IMR-90 (cell line): ENCODE data around the gene LYRM9. TPM values are rescaled to one million over a fixed set of nuclear protein-coding genes. Genes with fewer than 3 reads are reported as not detected.
"Not testable (repeated sequence)": the region's sequence is repeated elsewhere in the genome, so short reads cannot be mapped to it uniquely, and the experiment has no call there.

Experiments
- ATAC-seq: fragments of 200-7000 bp; cut with Tn5 transposase; 2 replicates; pipeline ENCODE4 v1.9.1; 2020; ENCODE audit warnings: low read depth, mild to moderate bottlenecking, moderate library complexity
- BruUV-seq: library from RNA; stranded (reverse); fragments of 400-500 nt; replicated peaks from 2 replicates; lab custom pipeline; 2021; lab: Mats Ljungman, UMichigan
- CTCF ChIA-PET: fragments of 300-600 bp; formaldehyde crosslinking; extraction: SDS; loops from one replicate; lab custom pipeline; 2021; ENCODE audit warnings: antibody characterized with exemption; lab: Yijun Ruan, JAX
- POLR2A ChIA-PET: fragments of 300-600 bp; sonication (Branson Sonifier 250); formaldehyde crosslinking; loops from one replicate; lab custom pipeline; 2022; ENCODE audit warnings: antibody characterized with exemption; ENCODE audit not compliant: unreplicated experiment; lab: Charles Lee
- DNase-seq: peaks from one replicate; pipeline ENCODE4 v3.0.0; 2013
- H2AFZ ChIP-seq: replicated peaks from 2 replicates; pipeline ENCODE3; 2013; ENCODE audit warnings: low read length, mild to moderate bottlenecking; ENCODE audit not compliant: poor library complexity
- H2AK5ac ChIP-seq: 2 replicates; pipeline ENCODE4 v1.6.1; 2013; ENCODE audit warnings: low read depth, low read length, inconsistent platforms
- H2AK9ac ChIP-seq: replicated peaks from 2 replicates; pipeline ENCODE3; 2013; ENCODE audit warnings: mild to moderate bottlenecking, low read depth, low read length, moderate library complexity; ENCODE audit not compliant: poor library complexity
- H2BK120ac ChIP-seq: 2 replicates; pipeline ENCODE4 v1.6.1; 2013; ENCODE audit warnings: low read depth, low read length, inconsistent platforms
- H2BK15ac ChIP-seq: 3 replicates; pipeline ENCODE4 v1.6.1; 2013; ENCODE audit warnings: low read depth, low read length, inconsistent platforms
- H2BK20ac ChIP-seq: 2 replicates; pipeline ENCODE4 v1.6.1; 2013; ENCODE audit warnings: low read depth, mild to moderate bottlenecking, inconsistent platforms, low read length, moderate library complexity
- H2BK5ac ChIP-seq: 2 replicates; pipeline ENCODE4 v1.6.1; 2013; ENCODE audit warnings: mild to moderate bottlenecking, low read depth, low read length, inconsistent platforms; ENCODE audit not compliant: poor library complexity, severe bottlenecking
- H3K14ac ChIP-seq: replicated peaks from 2 replicates; pipeline ENCODE4 v1.6.1; 2013; ENCODE audit warnings: low read depth, low read length, inconsistent platforms
- H3K18ac ChIP-seq: 2 replicates; pipeline ENCODE4 v1.6.1; 2013; ENCODE audit warnings: low read depth, low read length, control low read depth
- H3K23ac ChIP-seq: 2 replicates; pipeline ENCODE4 v1.6.1; 2013; ENCODE audit warnings: low read depth, low read length, inconsistent platforms
- H3K27ac ChIP-seq: 2 replicates; pipeline ENCODE4 v1.5.1; 2013; ENCODE audit warnings: mild to moderate bottlenecking, control low read depth, low read length; ENCODE audit not compliant: insufficient read depth
- H3K27me3 ChIP-seq: 2 replicates; pipeline ENCODE4 v1.6.1; 2013; ENCODE audit warnings: low read length; ENCODE audit not compliant: control insufficient read depth, insufficient read depth
- H3K36me3 ChIP-seq: 2 replicates; pipeline ENCODE4 v1.6.1; 2013; ENCODE audit warnings: low read length, mixed read lengths; ENCODE audit not compliant: control insufficient read depth, insufficient read depth
- H3K4ac ChIP-seq: 2 replicates; pipeline ENCODE4 v1.6.1; 2013; ENCODE audit warnings: low read depth, low read length, inconsistent platforms
- H3K4me1 ChIP-seq: 2 replicates; pipeline ENCODE4 v1.6.1; 2013; ENCODE audit warnings: low read length, mixed read lengths; ENCODE audit not compliant: control insufficient read depth, insufficient read depth
- H3K4me2 ChIP-seq: 2 replicates; pipeline ENCODE4 v1.6.1; 2013; ENCODE audit warnings: low read depth, mild to moderate bottlenecking, control low read depth, low read length, moderate library complexity
- H3K4me3 ChIP-seq: 2 replicates; pipeline ENCODE4 v1.5.1; 2013; ENCODE audit warnings: low read depth, mild to moderate bottlenecking, control low read depth, low read length, moderate library complexity; ENCODE audit not compliant: insufficient read depth
- H3K56ac ChIP-seq: 2 replicates; pipeline ENCODE4 v1.6.1; 2013; ENCODE audit warnings: low read length, inconsistent platforms; ENCODE audit not compliant: insufficient read depth; ENCODE audit errors: extremely low read depth
- H3K79me1 ChIP-seq, 2 experiments: 2 replicates each; pipeline ENCODE4 v1.6.1; 2013; ENCODE audit warnings: low read length in 2 of 2, inconsistent platforms in 1 of 2, low read depth in 1 of 2
- H3K9ac ChIP-seq: 2 replicates; pipeline ENCODE4 v1.6.1; 2013; ENCODE audit warnings: low read depth, low read length, control low read depth
- H3K9me1 ChIP-seq: 2 replicates; pipeline ENCODE4 v1.6.1; 2013; ENCODE audit warnings: low read length, inconsistent platforms; ENCODE audit not compliant: insufficient read depth
- H3K9me3 ChIP-seq: 2 replicates; pipeline ENCODE4 v1.6.1; 2013; ENCODE audit warnings: low read length; ENCODE audit not compliant: control insufficient read depth, insufficient read depth
- H4K20me1 ChIP-seq: 2 replicates; pipeline ENCODE4 v1.6.1; 2013; ENCODE audit warnings: low read length, inconsistent platforms; ENCODE audit not compliant: insufficient read depth
- H4K5ac ChIP-seq: 2 replicates; pipeline ENCODE4 v1.6.1; 2013; ENCODE audit warnings: mild to moderate bottlenecking, low read depth, low read length, control low read depth
- H4K8ac ChIP-seq, 2 experiments: 2 replicates each; pipeline ENCODE4 v1.6.1; 2013; ENCODE audit warnings: low read depth in 2 of 2, low read length in 2 of 2, control low read depth in 1 of 2, inconsistent platforms in 1 of 2
- H4K91ac ChIP-seq: 2 replicates; pipeline ENCODE4 v1.6.1; 2013; ENCODE audit warnings: low read depth, low read length, inconsistent platforms; ENCODE audit not compliant: insufficient read depth
- WGBS, 2 experiments: methylation state at CpG; one replicate each; pipeline versions ENCODE4 v1.1.5 to v1.1.7; 2013; ENCODE audit warnings: missing lambda C conversion rate in 2 of 2; ENCODE audit not compliant: insufficient read length in 1 of 2; ENCODE audit errors: extremely low coverage in 2 of 2; 5-methylcytosine and 5-hydroxymethylcytosine counted together
- dilution Hi-C: fragments of 300-500 bp; cut with HindIII; formaldehyde crosslinking; loops from one replicate; pipeline ENCODE4 v1.14.3; 2018; ENCODE audit warnings: low sequenced_read_pairs; ENCODE audit not compliant: unreplicated experiment
- in situ Hi-C: fragments of 300-500 bp; cut with MboI; formaldehyde crosslinking; loops from 3 replicates; pipeline ENCODE4 v1.14.3; 2019; ENCODE audit warnings: low sequenced_read_pairs, inconsistent platforms, mixed read lengths
- intact Hi-C: fragments of 100-400 bp; cut with micrococcal nuclease; formaldehyde crosslinking; loops from 2 replicates; pipeline ENCODE4 v1.10.0; 2022
- polyA plus RNA-seq, 3 experiments: library from polyadenylated mRNA; depleted of rRNA; stranded (reverse); fragments of >200 nt; gene quantifications; 2 replicates each; pipeline ENCODE4 v1.2.3, GENCODE V29; 2012; ENCODE audit warnings: low replicate concordance in 1 of 3
- total RNA-seq: library from RNA; depleted of rRNA; stranded (reverse); fragments of >200 nt; gene quantifications from 2 replicates; pipeline ENCODE4 v1.2.3, GENCODE V29; 2012

LYRM9 gene
- total and polyA plus RNA-seq, 2 of the 4 experiments (the other 2 are of a cell fraction), result 3.2 to 4.8 TPM

DNA sequence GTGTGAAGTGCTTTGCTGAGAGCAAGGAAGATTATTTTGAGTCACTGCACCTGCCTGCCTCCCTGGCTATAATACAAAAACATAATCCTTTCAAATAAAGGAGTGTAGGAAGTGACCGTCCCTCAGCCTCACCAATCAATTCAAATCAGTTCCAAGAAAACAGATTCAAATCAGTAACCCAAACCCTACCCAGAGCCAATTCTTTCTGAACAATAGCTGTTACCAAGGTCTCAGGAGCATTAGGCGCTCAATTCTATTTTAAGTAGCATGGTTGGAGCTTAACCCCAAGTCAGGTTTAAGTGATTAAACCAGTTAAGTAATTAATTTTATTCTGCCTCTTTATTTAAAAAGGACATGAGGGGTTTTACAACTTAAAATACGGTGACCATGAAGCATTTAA lies 54.6 kb downstream of the LYRM9 start:
- H2BK15ac ChIP-seq, H3K4me3 ChIP-seq, H3K23ac ChIP-seq, H3K4me2 ChIP-seq, BruUV-seq, ATAC-seq, H3K4ac ChIP-seq, H3K18ac ChIP-seq, H3K9ac ChIP-seq, in situ Hi-C loops, H2AK9ac ChIP-seq, H3K27ac ChIP-seq, H2AK5ac ChIP-seq, H4K20me1 ChIP-seq, H3K4me1 ChIP-seq, H3K27me3 ChIP-seq, dilution Hi-C loops, H2AFZ ChIP-seq, H4K5ac ChIP-seq, H2BK20ac ChIP-seq, H3K14ac ChIP-seq, H3K79me1 ChIP-seq, CTCF ChIA-PET, H4K8ac ChIP-seq, H3K56ac ChIP-seq, H2BK120ac ChIP-seq, H2BK5ac ChIP-seq, POLR2A ChIA-PET, H3K9me1 ChIP-seq, intact Hi-C loops, DNase-seq, H4K91ac ChIP-seq, H3K9me3 ChIP-seq, H3K36me3 ChIP-seq: not testable (repeated sequence)
- no CpG with 5 or more reads among the region's 3 CpGs for WGBS, 2 experiments

- H2BK120ac ChIP-seq, H3K56ac ChIP-seq, H3K9ac ChIP-seq, H3K36me3 ChIP-seq, H2AK5ac ChIP-seq, H2BK20ac ChIP-seq, H3K23ac ChIP-seq, H4K20me1 ChIP-seq, H2BK5ac ChIP-seq, H3K27me3 ChIP-seq, H2AFZ ChIP-seq, H4K91ac ChIP-seq, H2AK9ac ChIP-seq, DNase-seq, H3K18ac ChIP-seq, in situ Hi-C loops, H3K14ac ChIP-seq, POLR2A ChIA-PET, H3K4me3 ChIP-seq, H3K27ac ChIP-seq, BruUV-seq, intact Hi-C loops, H3K79me1 ChIP-seq, ATAC-seq, H3K4ac ChIP-seq, H3K9me1 ChIP-seq, H3K4me2 ChIP-seq, dilution Hi-C loops, H2BK15ac ChIP-seq, H3K4me1 ChIP-seq, CTCF ChIA-PET, H4K5ac ChIP-seq, H4K8ac ChIP-seq, H3K9me3 ChIP-seq: not testable (repeated sequence)
- WGBS, 2 experiments, result no CpG with 5 or more reads among the region's 1 CpG
Observed at GRCh38 chr17:27837769-27838168, 55.4 kb downstream of the LYRM9 start.
